Left colon (tissue), 2 donors: Measurements from ENCODE around the gene MAP3K7. TPM values are rescaled to one million over a fixed set of nuclear protein-coding genes. Genes with fewer than 3 reads are reported as not detected.

Source experiments
- ATAC-seq: fragments of 200-7000 bp; cut with Tn5 transposase; one replicate; pipeline ENCODE4 v1.9.1; 2020; ENCODE audit warnings: mild to moderate bottlenecking, moderate library complexity
- DNase-seq, 2 donors: peaks; one replicate each; pipeline ENCODE4 v3.0.0-alpha.2; 2020
- intact Hi-C, 2 donors: fragments of 100-400 bp; cut with DNase I in 1 of 2; cut with micrococcal nuclease in 1 of 2; formaldehyde crosslinking; loops; one replicate each; pipeline versions ENCODE4 v1.11.2 to v1.14.0; 2022; cut with DNase I, micrococcal nuclease
- total RNA-seq, 2 donors: library from RNA; stranded (reverse); fragmentation: NEBNext Ultra II Directional; extraction: Animal tissue kit (Norgen Biotek cat#: 25700); gene quantifications; one replicate each; pipeline ENCODE4 v1.2.1, GENCODE V29; 2021
- donor health status: DM: no; HTN: no; CAD: no.
- donor health status: DM: yes; HTN: yes; CAD: no.

Gene MAP3K7
- total RNA-seq, 2 donors from 2014 or later, result 15.6 to 18.2 TPM

DNA sequence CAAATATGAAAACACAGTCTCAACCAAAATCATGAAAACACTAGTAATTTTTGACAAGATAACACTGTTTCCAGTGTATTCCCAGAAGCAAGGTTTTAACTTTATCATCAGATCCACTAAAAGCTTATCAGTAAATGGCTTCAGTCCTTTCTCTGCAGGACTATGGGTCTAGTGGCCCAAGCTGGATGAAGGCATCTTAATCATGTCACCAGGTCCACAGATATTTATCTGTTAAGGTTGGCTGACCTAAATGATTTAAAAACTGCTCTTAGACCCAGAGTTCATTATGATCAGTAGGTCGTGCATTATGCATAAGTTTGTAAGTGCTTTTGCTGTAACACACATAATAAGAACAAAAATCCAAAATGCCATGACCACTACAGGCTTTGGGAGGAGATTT is 118.0 kb downstream of the MAP3K7 start:
- intact Hi-C loops, result no loop called here

GRCh38 chr6:90468080-90468479 is 118.8 kb downstream of the MAP3K7 start:
- intact Hi-C loops, result no loop called here
- ATAC-seq (no peak), DNase-seq (no peak)

More for the DNA sequence above, 118.0 kb downstream of the MAP3K7 start:
- ATAC-seq (no peak), DNase-seq (no peak)

GRCh38 chr6:90467546-90467945 is 119.3 kb downstream of the MAP3K7 start:
- no peak for DNase-seq
- no peak for ATAC-seq
- intact Hi-C loops, result no loop called here

GRCh38 chr6:90466154-90466940 is 120.5 kb downstream of the MAP3K7 start:
- intact Hi-C loops, result no loop called here
- no peak for DNase-seq
- ATAC-seq, result no peak

- intact Hi-C loops, result no loop called here
- ATAC-seq (no peak), DNase-seq (no peak)
Observed at GRCh38 chr6:90465686-90466085, 121.2 kb downstream of the MAP3K7 start.

GRCh38 chr6:90464507-90464906 is 122.4 kb downstream of the MAP3K7 start:
- intact Hi-C loops, result no loop called here
- ATAC-seq (no peak), DNase-seq (no peak)

DNA sequence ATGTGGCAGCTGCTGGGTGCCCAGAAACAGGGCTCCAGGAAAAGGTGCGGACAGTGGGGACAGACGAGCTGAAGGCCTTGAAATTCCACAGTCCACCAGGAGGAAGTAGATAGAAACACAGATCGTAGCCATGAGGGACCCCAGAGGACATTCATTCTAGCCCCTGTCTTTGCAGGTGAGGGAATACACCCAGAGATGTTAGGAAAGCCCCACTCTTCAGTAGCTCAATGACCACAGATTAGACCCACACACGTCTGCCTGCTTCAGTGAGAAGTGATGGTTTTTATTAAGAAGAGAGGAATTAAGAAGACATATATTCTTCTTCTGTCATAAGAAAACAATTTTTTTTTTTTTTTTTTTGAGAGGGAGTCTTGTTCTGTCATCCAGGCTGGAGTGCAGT is 123.0 kb downstream of the MAP3K7 start:
- ATAC-seq, result no peak
- no peak for DNase-seq
- intact Hi-C loops, result no loop called here
